GM18868 (cell line): Measurements from ENCODE around the gene CD4.

ENCODE experiments used
- ATAC-seq: cut with Tn5 transposase; IDR thresholded peaks from one replicate; pipeline ENCODE4 v1.9.1; 2021; ENCODE audit warnings: mild to moderate bottlenecking, moderate library complexity; ENCODE audit not compliant: unreplicated experiment

The CD4 gene

GRCh38 chr12:6809056-6809455, 19.7 kb downstream of the CD4 start:
- ATAC-seq, result no peak

- no peak for ATAC-seq
Measured at GRCh38 chr12:6810758-6811157, 21.4 kb downstream of the CD4 start.

GRCh38 chr12:6813363-6813762, 24.0 kb downstream of the CD4 start:
- no peak for ATAC-seq

GRCh38 chr12:6816598-6816997, 27.3 kb downstream of the CD4 start:
- no peak for ATAC-seq

GRCh38 chr12:6817098-6817497, 27.8 kb downstream of the CD4 start:
- no peak for ATAC-seq

- no peak for ATAC-seq
Measured at GRCh38 chr12:6817662-6818157, 28.4 kb downstream of the CD4 start.

GRCh38 chr12:6818222-6818621, 28.9 kb downstream of the CD4 start:
- no peak for ATAC-seq

- no peak for ATAC-seq
Measured at GRCh38 chr12:6818645-6819044, 29.3 kb downstream of the CD4 start.

- no peak for ATAC-seq
Measured at GRCh38 chr12:6819106-6820030, 30.0 kb downstream of the CD4 start.

GRCh38 chr12:6820166-6820565, 30.8 kb downstream of the CD4 start:
- no peak for ATAC-seq

GRCh38 chr12:6821591-6822425, 32.5 kb downstream of the CD4 start, which contains the start of gene GPR162:
GPR162 (plus strand) TSS chr12:6821821; CDS start chr12:6823899, 2,078 bp downstream.
- no peak for ATAC-seq

- ATAC-seq, result no peak
Measured at GRCh38 chr12:6822426-6823135, 33.3 kb downstream of the CD4 start.

- ATAC-seq, result no peak
Measured at GRCh38 chr12:6823182-6824084, 34.1 kb downstream of the CD4 start.

- ATAC-seq, result no peak
Measured at GRCh38 chr12:6824085-6824775, 34.9 kb downstream of the CD4 start.

GRCh38 chr12:6824901-6825381, 35.6 kb downstream of the CD4 start:
- no peak for ATAC-seq

- ATAC-seq, result no peak
Measured at GRCh38 chr12:6825398-6826124, 36.2 kb downstream of the CD4 start.

GRCh38 chr12:6826125-6826733, 36.9 kb downstream of the CD4 start:
- no peak for ATAC-seq
